ENCODE results near the gene TXN2. TPM values are rescaled to one million over a fixed set of nuclear protein-coding genes. Genes with fewer than 3 reads are reported as not detected.

Gene TXN2
- total RNA-seq, 1 experiment from 2014 or later: 58.6 TPM

- H3K27ac ChIP-seq (ENCODE audit: insufficient read length, low read depth, low read length): no peak overlapping the region
- H3K27ac Mint-ChIP-seq: no peak overlapping the region
- H2BK15ac ChIP-seq (ENCODE audit: low read depth, low read length): no peak overlapping the region
- no peak overlapping the region for H3K56ac ChIP-seq (ENCODE audit: insufficient read length, low read depth, low read length)
- no peak overlapping the region for H4K5ac ChIP-seq (ENCODE audit: insufficient read length, low read depth, low read length)
- no peak overlapping the region for H3K18ac ChIP-seq (ENCODE audit: insufficient read length, low read depth, low read length)
- H3K79me1 ChIP-seq (ENCODE audit: insufficient read depth, low read depth, low read length, poor library complexity, severe bottlenecking): no peaks in the 10 kb centered on the region
- no peak overlapping the region for H2AK5ac ChIP-seq (ENCODE audit: insufficient read length, low read length)
- H3K9ac ChIP-seq (ENCODE audit: extremely low read depth, insufficient read length, low read length): no peak overlapping the region
- no peak for DNase-seq
- H3K4ac ChIP-seq (ENCODE audit: low read depth, low read length): no peak overlapping the region
- H3K4me1 Mint-ChIP-seq: peaks cover 3 to 9% of the 10 kb centered on the region in 2 experiments
- H2BK120ac ChIP-seq (ENCODE audit: low read depth, low read length, poor library complexity, severe bottlenecking): no peak overlapping the region
- no peak overlapping the region for H2BK5ac ChIP-seq (ENCODE audit: insufficient read length, low read length)
- H3K4me1 ChIP-seq (ENCODE audit: insufficient read depth, low read length): no peaks in the 10 kb centered on the region
- no peak overlapping the region for H3K23ac ChIP-seq (ENCODE audit: insufficient read length, low read depth, low read length)
- no peaks in the 10 kb centered on the region for H4K20me1 ChIP-seq (ENCODE audit: control insufficient read depth, insufficient read depth, insufficient read length)
- no peak overlapping the region for H3K14ac ChIP-seq (ENCODE audit: insufficient read depth, low read length)
- H3K27me3 ChIP-seq (ENCODE audit: insufficient read depth, low read length): no peaks in the 10 kb centered on the region
- H3K4me3 Mint-ChIP-seq: no peak overlapping the region
- H2BK12ac ChIP-seq (ENCODE audit: insufficient read length, low read depth, low read length): no peak overlapping the region
- H3K79me2 ChIP-seq (ENCODE audit: insufficient read depth, low read length): no peaks in the 10 kb centered on the region
- peaks cover 0 to 5% of the 10 kb centered on the region in 2 experiments; a peak in 3 of 5 replicates for H3K9me3 Mint-ChIP-seq
- WGBS (ENCODE audit: extremely low coverage, insufficient read length, low lambda C conversion rate): no CpG with 5 or more reads among the region's 3 CpGs
- no peak for TF ChIP-seq CTCF (conservative IDR thresholded peaks at IDR 0.05)
- H3K36me3 Mint-ChIP-seq (ENCODE audit: insufficient read depth in 1 of 3, low read depth in 3 of 3): peaks cover 38 to 60% (median 58%) of the 10 kb centered on the region in 3 experiments
- H3K23me2 ChIP-seq (ENCODE audit: insufficient read length, low read depth, low read length, poor library complexity, severe bottlenecking): peaks cover 4% of the 10 kb centered on the region
- H3K4me2 ChIP-seq (ENCODE audit: insufficient read depth, insufficient read length, low read length): no peak overlapping the region
- no peak overlapping the region for H4K8ac ChIP-seq (replicated peaks; ENCODE audit: insufficient read length, low read depth, low read length)
- peaks cover 18% of the 10 kb centered on the region for H3K27me3 Mint-ChIP-seq (ENCODE audit: low read depth)
- no peak overlapping the region for H2BK20ac ChIP-seq (ENCODE audit: low read depth, low read length, poor library complexity, severe bottlenecking)
- no peaks in the 10 kb centered on the region for H3K9me3 ChIP-seq (ENCODE audit: control insufficient read depth, low read depth, low read length)
- no peak overlapping the region for H2AFZ ChIP-seq (ENCODE audit: low read length)
- no peak overlapping the region for H3T11ph ChIP-seq (ENCODE audit: low read length)
- H4K91ac ChIP-seq (ENCODE audit: insufficient read length, low read depth, low read length): no peak overlapping the region
Measured at GRCh38 chr22:36510384-36510783, 28.9 kb upstream of the TXN2 start.
